Upper lobe of left lung (tissue), 4 donors: ENCODE data around the gene LMOD1.

Source experiments
- CTCF ChIP-seq, 6 experiments: fragments of 450-650 bp in 4 of 6; fragments of 200-600 bp in 2 of 6; sonication (generic) in 2 of 6; IDR thresholded peaks; one replicate each; pipeline ENCODE4 v1.5.1; 2016 to 2019; ENCODE audit warnings: antibody characterized with exemption in 6 of 6
- EP300 ChIP-seq, 4 donors: sonication (generic); formaldehyde crosslinking; IDR thresholded peaks; one replicate each; pipeline ENCODE4 v1.5.1; 2017; ENCODE audit warnings: antibody characterized with exemption in 4 of 4, control low read depth in 2 of 4

- TF ChIP-seq CTCF (IDR thresholded peaks at IDR 0.05) (no peak), EP300 (IDR thresholded peaks at IDR 0.05) (no peak)
These were observed 21.1 kb downstream of the LMOD1 start for GRCh38 chr1:201925301-201925567.
